Kidney epithelial cell (primary cell): ENCODE results near the gene STX4. TPM values are rescaled to one million over a fixed set of nuclear protein-coding genes. Genes with fewer than 3 reads are reported as not detected.

ENCODE experiments used
- DNase-seq: peaks from one replicate; pipeline ENCODE4 v3.0.0-alpha.2; 2010; ENCODE audit warnings: low read depth
- H3K27me3 ChIP-seq: 2 replicates; pipeline ENCODE4 v1.6.0; 2011; ENCODE audit warnings: low read length; ENCODE audit not compliant: control insufficient read depth, insufficient read depth
- H3K36me3 ChIP-seq: 2 replicates; pipeline ENCODE4 v1.5.1; 2011; ENCODE audit warnings: low read length; ENCODE audit not compliant: control insufficient read depth, insufficient read depth
- H3K4me3 ChIP-seq: 2 replicates; pipeline ENCODE4 v1.5.1; 2011; ENCODE audit warnings: low read depth, mild to moderate bottlenecking, control low read depth, low read length
- total RNA-seq: library from RNA; depleted of rRNA; stranded (reverse); fragments of >200 nt; gene quantifications from 2 replicates; pipeline ENCODE4 v1.2.3, GENCODE V29; 2015
- TF ChIP-seq, protein P1 (sequence below): IDR thresholded peaks from 2 replicates; pipeline ENCODE4 v1.5.1; 2011; ENCODE audit warnings: mild to moderate bottlenecking, moderate library complexity, low read length, control low read depth, inconsistent platforms; ENCODE audit not compliant: insufficient read depth, poor library complexity, severe bottlenecking

STX4 gene
- total RNA-seq, 1 donor from 2014 or later: 28.0 TPM

DNA sequence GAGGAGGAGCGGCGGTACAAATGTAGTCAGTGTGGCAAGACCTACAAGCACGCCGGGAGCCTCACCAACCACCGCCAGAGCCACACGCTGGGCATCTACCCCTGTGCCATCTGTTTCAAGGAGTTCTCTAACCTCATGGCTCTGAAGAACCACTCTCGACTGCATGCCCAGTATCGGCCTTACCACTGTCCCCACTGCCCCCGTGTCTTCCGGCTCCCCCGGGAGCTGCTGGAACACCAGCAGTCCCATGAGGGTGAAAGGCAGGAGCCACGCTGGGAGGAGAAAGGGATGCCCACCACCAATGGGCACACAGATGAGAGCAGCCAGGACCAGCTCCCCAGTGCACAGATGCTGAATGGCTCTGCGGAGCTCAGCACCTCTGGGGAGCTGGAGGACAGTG, 43.7 kb downstream of the STX4 start:
- TF ChIP-seq, protein P1, sequence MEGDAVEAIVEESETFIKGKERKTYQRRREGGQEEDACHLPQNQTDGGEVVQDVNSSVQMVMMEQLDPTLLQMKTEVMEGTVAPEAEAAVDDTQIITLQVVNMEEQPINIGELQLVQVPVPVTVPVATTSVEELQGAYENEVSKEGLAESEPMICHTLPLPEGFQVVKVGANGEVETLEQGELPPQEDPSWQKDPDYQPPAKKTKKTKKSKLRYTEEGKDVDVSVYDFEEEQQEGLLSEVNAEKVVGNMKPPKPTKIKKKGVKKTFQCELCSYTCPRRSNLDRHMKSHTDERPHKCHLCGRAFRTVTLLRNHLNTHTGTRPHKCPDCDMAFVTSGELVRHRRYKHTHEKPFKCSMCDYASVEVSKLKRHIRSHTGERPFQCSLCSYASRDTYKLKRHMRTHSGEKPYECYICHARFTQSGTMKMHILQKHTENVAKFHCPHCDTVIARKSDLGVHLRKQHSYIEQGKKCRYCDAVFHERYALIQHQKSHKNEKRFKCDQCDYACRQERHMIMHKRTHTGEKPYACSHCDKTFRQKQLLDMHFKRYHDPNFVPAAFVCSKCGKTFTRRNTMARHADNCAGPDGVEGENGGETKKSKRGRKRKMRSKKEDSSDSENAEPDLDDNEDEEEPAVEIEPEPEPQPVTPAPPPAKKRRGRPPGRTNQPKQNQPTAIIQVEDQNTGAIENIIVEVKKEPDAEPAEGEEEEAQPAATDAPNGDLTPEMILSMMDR: no peak
- H3K4me3 ChIP-seq: no peak overlapping the region
- no peak for DNase-seq
- no peaks in the 10 kb centered on the region for H3K27me3 ChIP-seq
- peaks cover 6% of the 10 kb centered on the region for H3K36me3 ChIP-seq

DNA sequence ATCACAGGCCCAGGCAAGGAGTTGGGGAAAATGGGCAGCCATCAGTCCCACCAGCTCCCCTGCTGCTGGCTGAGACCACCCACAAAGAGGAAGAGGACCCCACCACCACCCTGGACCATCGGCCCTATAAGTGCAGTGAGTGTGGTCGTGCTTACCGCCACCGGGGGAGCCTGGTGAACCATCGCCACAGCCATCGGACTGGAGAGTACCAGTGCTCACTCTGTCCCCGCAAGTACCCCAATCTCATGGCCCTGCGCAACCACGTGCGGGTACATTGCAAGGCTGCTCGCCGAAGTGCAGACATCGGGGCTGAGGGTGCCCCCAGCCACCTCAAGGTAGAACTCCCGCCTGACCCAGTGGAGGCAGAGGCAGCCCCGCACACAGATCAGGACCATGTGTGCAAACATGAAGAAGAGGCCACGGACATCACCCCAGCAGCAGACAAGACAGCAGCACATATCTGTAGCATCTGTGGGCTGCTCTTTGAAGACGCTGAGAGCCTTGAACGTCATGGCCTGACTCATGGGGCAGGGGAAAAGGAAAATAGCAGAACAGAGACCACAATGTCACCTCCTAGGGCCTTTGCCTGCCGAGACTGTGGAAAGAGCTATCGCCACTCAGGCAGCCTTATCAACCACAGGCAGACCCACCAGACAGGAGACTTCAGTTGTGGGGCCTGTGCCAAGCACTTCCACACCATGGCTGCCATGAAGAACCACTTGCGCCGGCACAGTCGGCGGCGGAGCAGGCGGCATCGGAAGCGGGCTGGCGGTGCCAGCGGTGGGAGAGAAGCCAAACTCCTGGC, 44.4 kb downstream of the STX4 start:
- no peak for DNase-seq
- TF ChIP-seq, protein P1: no peak
- no peak overlapping the region for H3K4me3 ChIP-seq
- peaks cover 6% of the 10 kb centered on the region for H3K36me3 ChIP-seq
- H3K27me3 ChIP-seq: no peaks in the 10 kb centered on the region

- TF ChIP-seq, protein P1: no peak
- no peak for DNase-seq
- Histone ChIP-seq H3K36me3 (peaks cover 6% of the 10 kb centered on the region), H3K27me3 (no peaks in the 10 kb centered on the region), H3K4me3 (no peak overlapping the region)
These were observed 45.4 kb downstream of the STX4 start for GRCh38 chr16:31078597-31079341.

DNA sequence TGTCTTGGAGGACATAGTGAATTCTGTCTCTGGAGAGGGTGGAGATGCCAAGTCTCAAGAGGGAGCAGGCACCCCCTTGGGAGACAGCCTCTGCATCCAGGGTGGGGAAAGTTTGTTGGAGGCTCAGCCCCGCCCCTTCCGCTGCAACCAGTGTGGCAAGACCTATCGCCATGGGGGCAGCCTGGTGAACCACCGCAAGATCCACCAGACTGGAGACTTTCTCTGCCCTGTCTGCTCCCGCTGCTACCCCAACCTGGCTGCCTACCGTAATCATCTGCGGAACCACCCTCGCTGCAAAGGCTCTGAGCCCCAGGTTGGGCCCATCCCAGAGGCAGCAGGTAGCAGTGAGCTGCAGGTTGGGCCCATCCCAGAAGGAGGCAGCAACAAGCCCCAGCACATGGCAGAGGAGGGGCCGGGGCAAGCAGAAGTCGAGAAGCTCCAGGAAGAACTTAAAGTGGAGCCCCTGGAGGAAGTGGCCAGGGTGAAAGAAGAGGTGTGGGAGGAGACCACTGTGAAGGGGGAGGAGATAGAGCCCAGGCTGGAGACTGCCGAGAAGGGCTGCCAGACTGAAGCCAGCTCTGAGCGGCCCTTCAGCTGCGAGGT, 46.1 kb downstream of the STX4 start:
- H3K36me3 ChIP-seq: peaks cover 6% of the 10 kb centered on the region
- TF ChIP-seq, protein P1: no peak
- H3K4me3 ChIP-seq: no peak overlapping the region
- H3K27me3 ChIP-seq: no peaks in the 10 kb centered on the region
- DNase-seq: no peak

- H3K4me3 ChIP-seq: no peak overlapping the region
- no peaks in the 10 kb centered on the region for H3K27me3 ChIP-seq
- peaks cover 6% of the 10 kb centered on the region for H3K36me3 ChIP-seq
- TF ChIP-seq, protein P1: no peak
- DNase-seq: no peak
These were observed 46.8 kb downstream of the STX4 start for GRCh38 chr16:31080035-31080629.
